HepG2 (cell line): ENCODE results near the gene GALNTL6. TPM values are rescaled to one million over a fixed set of nuclear protein-coding genes. Genes with fewer than 3 reads are reported as not detected.

Experiments used
- ATAC-seq: fragments of 200-7000 bp; cut with Tn5 transposase; 3 replicates; pipeline ENCODE4 v1.9.1; 2020; ENCODE audit warnings: mild to moderate bottlenecking, moderate library complexity
- BruUV-seq: library from RNA; stranded (reverse); fragments of 400-500 nt; replicated peaks from 2 replicates; lab custom pipeline; 2021; lab: Mats Ljungman, UMichigan
- CTCF ChIA-PET: fragments of 300-600 bp; formaldehyde crosslinking; extraction: SDS; loops from one replicate; lab custom pipeline; 2021; ENCODE audit warnings: low total read pairs, inconsistent platforms, low intra/inter-chr PET ratio; lab: Yijun Ruan, JAX
- POLR2A ChIA-PET: fragments of 350-600 bp; sonication (Branson Sonifier 250); formaldehyde crosslinking; loops from one replicate; lab custom pipeline; 2020; ENCODE audit warnings: antibody characterized with exemption, inconsistent platforms; lab: Yijun Ruan, JAX
- DNase-seq: peaks from one replicate; pipeline ENCODE4 v3.0.0-alpha.2; 2015; ENCODE audit warnings: low spot score
- FAIRE-seq: peaks from 3 replicates; lab custom pipeline; 2011; peaks lifted over from hg19 to GRCh38; lab: Jason Lieb, UNC
- H2AFZ ChIP-seq: one replicate; pipeline ENCODE4 v1.6.1; 2011; ENCODE audit warnings: low read length, inconsistent platforms
- H3K27ac ChIP-seq: fragments of 300-600 bp; 3 replicates; pipeline ENCODE4 v1.8.0; 2011; ENCODE audit warnings: mixed run types, mild to moderate bottlenecking, mixed read lengths, low read length, inconsistent platforms; ENCODE audit not compliant: insufficient read depth; ENCODE audit errors: extremely low read length
- H3K27me3 ChIP-seq, 2 experiments: fragments of 200-600 bp in 1 of 2; 2 replicates in 1 of 2; 3 replicates in 1 of 2; pipeline versions ENCODE4 v1.6.0 to v1.8.0; 2011; ENCODE audit warnings: low read length in 2 of 2, mild to moderate bottlenecking in 2 of 2, moderate library complexity in 2 of 2, inconsistent platforms in 1 of 2; ENCODE audit not compliant: insufficient read depth in 2 of 2, control insufficient read depth in 1 of 2
- H3K36me3 ChIP-seq, 2 experiments: fragments of 200-600 bp in 1 of 2; replicated peaks in 1 of 2; 2 replicates in 1 of 2; 3 replicates in 1 of 2; pipeline versions ENCODE4 v1.5.1 to v1.8.0; 2011; ENCODE audit warnings: low read length in 2 of 2, inconsistent platforms in 1 of 2; ENCODE audit not compliant: insufficient read depth in 2 of 2, control insufficient read depth in 1 of 2
- H3K4me1 ChIP-seq: 2 replicates; pipeline ENCODE4 v1.5.1; 2012; ENCODE audit warnings: low read length, inconsistent platforms; ENCODE audit not compliant: insufficient read depth
- H3K4me2 ChIP-seq: 2 replicates; pipeline ENCODE4 v1.6.0; 2011; ENCODE audit warnings: low read depth, low read length, inconsistent platforms
- H3K4me3 ChIP-seq, 3 experiments: fragments of 200-600 bp in 1 of 3; sonication (generic), shearing (Covaris generic) in 1 of 3; replicated peaks in 1 of 3; 2 replicates each; pipeline ENCODE4 v1.5.1; 2011 to 2016; ENCODE audit warnings: low read length in 3 of 3, inconsistent platforms in 2 of 3, low read depth in 2 of 3, mild to moderate bottlenecking in 2 of 3, control low read depth in 1 of 3, mixed read lengths in 1 of 3; ENCODE audit not compliant: insufficient read depth in 1 of 3
- H3K79me2 ChIP-seq: one replicate; pipeline ENCODE4 v1.6.1; 2011; ENCODE audit warnings: low read length, inconsistent platforms; ENCODE audit not compliant: insufficient read depth
- H3K9ac ChIP-seq: 2 replicates; pipeline ENCODE4 v1.6.0; 2011; ENCODE audit warnings: mild to moderate bottlenecking, low read depth, low read length, inconsistent platforms; ENCODE audit not compliant: insufficient read depth
- H3K9me3 ChIP-seq: 2 replicates; pipeline ENCODE4 v1.5.1; 2012; ENCODE audit warnings: mild to moderate bottlenecking, low read length
- H4K20me1 ChIP-seq: 2 replicates; pipeline ENCODE4 v1.6.0; 2011; ENCODE audit warnings: inconsistent platforms, mild to moderate bottlenecking, low read length, moderate library complexity; ENCODE audit not compliant: insufficient read depth
- AHR ChIP-seq: IDR thresholded peaks from 2 replicates; pipeline ENCODE4 v1.6.1; 2018; ENCODE audit warnings: missing genetic modification reagents, missing compliant biosample characterization
- FOSL2 ChIP-seq: sonication (generic); formaldehyde crosslinking; IDR thresholded peaks from 2 replicates; pipeline ENCODE4 v1.4.0; 2020; ENCODE audit warnings: missing genetic modification reagents
- ISX ChIP-seq: sonication (generic); formaldehyde crosslinking; conservative IDR thresholded peaks from 2 replicates; pipeline ENCODE4 v1.5.0; 2020; ENCODE audit warnings: missing genetic modification reagents
- KMT2B ChIP-seq: IDR thresholded peaks from 2 replicates; pipeline ENCODE4 v1.6.1; 2016; ENCODE audit warnings: missing genetic modification reagents, missing compliant biosample characterization
- MIER3 ChIP-seq: IDR thresholded peaks from 2 replicates; pipeline ENCODE4 v1.6.1; 2016; ENCODE audit warnings: missing compliant biosample characterization, borderline replicate concordance
- RXRB ChIP-seq: IDR thresholded peaks from 2 replicates; pipeline ENCODE4 v1.6.1; 2016; ENCODE audit warnings: borderline replicate concordance, missing genetic modification reagents, missing compliant biosample characterization
- SCMH1 ChIP-seq: sonication (generic); formaldehyde crosslinking; IDR thresholded peaks from 2 replicates; pipeline ENCODE4 v1.9.0; 2021; ENCODE audit warnings: missing genetic modification reagents, mild to moderate bottlenecking, borderline replicate concordance
- ZNF546 ChIP-seq: sonication (generic); formaldehyde crosslinking; conservative IDR thresholded peaks from 2 replicates; pipeline ENCODE4 v1.8.1; 2023; ENCODE audit warnings: mild to moderate bottlenecking, missing genetic modification reagents
- ZNF616 ChIP-seq: sonication (generic); formaldehyde crosslinking; IDR thresholded peaks from 2 replicates; pipeline ENCODE4 v1.5.0; 2020; ENCODE audit warnings: low read depth, mild to moderate bottlenecking, missing genetic modification reagents
- WGBS: methylation state at CpG from one replicate; pipeline ENCODE4 v1.1.6; 2017; ENCODE audit warnings: low lambda C conversion rate; 5-methylcytosine and 5-hydroxymethylcytosine counted together
- in situ Hi-C: cut with HindIII; loops from 2 replicates; pipeline ENCODE4 v1.10.0; 2017; ENCODE audit warnings: low pct_unique_long_range_greater_than_20kb; ENCODE audit not compliant: extremely low pct_ligation_motif_present
- intact Hi-C: fragments of 100-400 bp; cut with micrococcal nuclease; formaldehyde crosslinking; loops from one replicate; pipeline ENCODE4 v1.10.0; 2022; ENCODE audit not compliant: unreplicated experiment
- polyA plus RNA-seq, 8 experiments: library from polyadenylated mRNA; depleted of rRNA in 3 of 8; stranded (reverse) in 7 of 8; unstranded in 1 of 8; fragments of >200 nt; fragmentation: Illumina TruSeq in 4 of 8; extraction: Trizol in 4 of 8; gene quantifications; 2 replicates each; pipeline versions ENCODE4 v1.2.1 to v1.2.3, GENCODE V29; 2011 to 2016; ENCODE audit warnings: low read depth in 4 of 8, missing spikeins in 1 of 8, mixed read lengths in 1 of 8; ENCODE audit not compliant: insufficient read depth in 1 of 8
- total RNA-seq, 5 experiments: library from RNA; depleted of rRNA; stranded (reverse); fragments of >200 nt; fragmentation: Illumina TruSeq; extraction: Trizol; gene quantifications; 2 replicates each; pipeline ENCODE4 v1.2.3, GENCODE V29; 2016; ENCODE audit warnings: low read depth in 1 of 5
- TF ChIP-seq, protein P1 (sequence below): sonication (generic); formaldehyde crosslinking; IDR thresholded peaks from 2 replicates; pipeline ENCODE4 v1.4.0; 2020; ENCODE audit warnings: missing genetic modification reagents, mild to moderate bottlenecking, borderline replicate concordance
- TF ChIP-seq, protein P2 (sequence below): IDR thresholded peaks from 2 replicates; pipeline ENCODE4 v1.6.1; 2018; ENCODE audit warnings: missing genetic modification reagents, mild to moderate bottlenecking, missing compliant biosample characterization
- TF ChIP-seq, protein P3 (sequence below): sonication (generic); formaldehyde crosslinking; IDR thresholded peaks from 2 replicates; pipeline ENCODE4 v1.4.0; 2020; ENCODE audit warnings: mild to moderate bottlenecking, missing genetic modification reagents
- TF ChIP-seq, protein P4 (sequence below): sonication (generic); formaldehyde crosslinking; IDR thresholded peaks from 2 replicates; pipeline ENCODE4 v1.5.0; 2020; ENCODE audit warnings: missing genetic modification reagents
- TF ChIP-seq, protein P5 (sequence below): IDR thresholded peaks from 2 replicates; pipeline ENCODE4 v1.6.1; 2016; ENCODE audit warnings: low read depth, control low read depth

The GALNTL6 gene
- total and polyA plus RNA-seq, 2 of the 13 experiments (the other 11 are each of a cell fraction or from before 2014, with no cell fraction given), result not detected

DNA sequence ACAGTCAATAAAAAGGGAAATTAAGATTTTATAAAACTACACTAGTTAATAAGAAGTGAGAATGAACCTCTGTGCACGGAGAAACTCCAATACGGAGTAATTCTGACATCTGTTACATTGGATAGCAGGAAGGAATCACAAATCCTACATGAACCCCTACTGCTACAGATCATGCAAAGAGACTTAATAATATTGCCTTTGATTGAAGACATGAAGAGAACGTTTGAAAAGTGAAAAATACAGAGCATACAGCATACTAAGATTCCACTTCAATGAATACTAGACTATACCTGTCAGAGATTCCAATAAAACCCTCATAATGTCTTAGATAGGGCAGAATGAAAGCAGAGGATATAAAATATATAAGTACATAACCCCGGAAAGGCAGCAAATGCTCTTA is 995.0 kb downstream of the GALNTL6 start:
- no peaks in the 10 kb centered on the region for H3K36me3 ChIP-seq
- no peaks in the 10 kb centered on the region for H4K20me1 ChIP-seq
- 64% methylated on average over 4 of the region's 4 CpGs for WGBS
- no peaks in the 10 kb centered on the region for H3K27me3 ChIP-seq
- H3K4me1 ChIP-seq, result no peaks in the 10 kb centered on the region
- TF ChIP-seq, protein P1, sequence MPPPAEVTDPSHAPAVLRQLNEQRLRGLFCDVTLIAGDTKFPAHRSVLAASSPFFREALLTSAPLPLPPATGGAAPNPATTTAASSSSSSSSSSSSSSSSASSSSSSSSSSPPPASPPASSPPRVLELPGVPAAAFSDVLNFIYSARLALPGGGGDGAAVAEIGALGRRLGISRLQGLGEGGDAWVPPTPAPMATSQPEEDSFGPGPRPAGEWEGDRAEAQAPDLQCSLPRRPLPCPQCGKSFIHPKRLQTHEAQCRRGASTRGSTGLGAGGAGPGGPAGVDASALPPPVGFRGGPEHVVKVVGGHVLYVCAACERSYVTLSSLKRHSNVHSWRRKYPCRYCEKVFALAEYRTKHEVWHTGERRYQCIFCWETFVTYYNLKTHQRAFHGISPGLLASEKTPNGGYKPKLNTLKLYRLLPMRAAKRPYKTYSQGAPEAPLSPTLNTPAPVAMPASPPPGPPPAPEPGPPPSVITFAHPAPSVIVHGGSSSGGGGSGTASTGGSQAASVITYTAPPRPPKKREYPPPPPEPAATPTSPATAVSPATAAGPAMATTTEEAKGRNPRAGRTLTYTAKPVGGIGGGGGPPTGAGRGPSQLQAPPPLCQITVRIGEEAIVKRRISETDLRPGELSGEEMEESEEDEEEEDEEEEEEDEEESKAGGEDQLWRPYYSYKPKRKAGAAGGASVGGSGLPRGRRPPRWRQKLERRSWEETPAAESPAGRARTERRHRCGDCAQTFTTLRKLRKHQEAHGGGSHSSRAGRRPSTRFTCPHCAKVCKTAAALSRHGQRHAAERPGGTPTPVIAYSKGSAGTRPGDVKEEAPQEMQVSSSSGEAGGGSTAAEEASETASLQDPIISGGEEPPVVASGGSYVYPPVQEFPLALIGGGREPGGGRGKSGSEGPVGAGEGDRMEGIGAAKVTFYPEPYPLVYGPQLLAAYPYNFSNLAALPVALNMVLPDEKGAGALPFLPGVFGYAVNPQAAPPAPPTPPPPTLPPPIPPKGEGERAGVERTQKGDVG (CRISPR knock-in tag), result no peak
- TF ChIP-seq, protein P2, sequence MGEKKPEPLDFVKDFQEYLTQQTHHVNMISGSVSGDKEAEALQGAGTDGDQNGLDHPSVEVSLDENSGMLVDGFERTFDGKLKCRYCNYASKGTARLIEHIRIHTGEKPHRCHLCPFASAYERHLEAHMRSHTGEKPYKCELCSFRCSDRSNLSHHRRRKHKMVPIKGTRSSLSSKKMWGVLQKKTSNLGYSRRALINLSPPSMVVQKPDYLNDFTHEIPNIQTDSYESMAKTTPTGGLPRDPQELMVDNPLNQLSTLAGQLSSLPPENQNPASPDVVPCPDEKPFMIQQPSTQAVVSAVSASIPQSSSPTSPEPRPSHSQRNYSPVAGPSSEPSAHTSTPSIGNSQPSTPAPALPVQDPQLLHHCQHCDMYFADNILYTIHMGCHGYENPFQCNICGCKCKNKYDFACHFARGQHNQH (CRISPR knock-in tag), result no peak
- TF ChIP-seq ZNF616 (CRISPR knock-in tag) (no peak), SCMH1 (CRISPR knock-in tag) (no peak), FOSL2 (CRISPR knock-in tag) (no peak), ZNF546 (CRISPR knock-in tag) (no peak), ISX (CRISPR knock-in tag) (no peak), AHR (CRISPR knock-in tag) (no peak), KMT2B (CRISPR knock-in tag) (no peak), MIER3 (no peak), RXRB (CRISPR knock-in tag) (no peak)
- TF ChIP-seq, protein P3, sequence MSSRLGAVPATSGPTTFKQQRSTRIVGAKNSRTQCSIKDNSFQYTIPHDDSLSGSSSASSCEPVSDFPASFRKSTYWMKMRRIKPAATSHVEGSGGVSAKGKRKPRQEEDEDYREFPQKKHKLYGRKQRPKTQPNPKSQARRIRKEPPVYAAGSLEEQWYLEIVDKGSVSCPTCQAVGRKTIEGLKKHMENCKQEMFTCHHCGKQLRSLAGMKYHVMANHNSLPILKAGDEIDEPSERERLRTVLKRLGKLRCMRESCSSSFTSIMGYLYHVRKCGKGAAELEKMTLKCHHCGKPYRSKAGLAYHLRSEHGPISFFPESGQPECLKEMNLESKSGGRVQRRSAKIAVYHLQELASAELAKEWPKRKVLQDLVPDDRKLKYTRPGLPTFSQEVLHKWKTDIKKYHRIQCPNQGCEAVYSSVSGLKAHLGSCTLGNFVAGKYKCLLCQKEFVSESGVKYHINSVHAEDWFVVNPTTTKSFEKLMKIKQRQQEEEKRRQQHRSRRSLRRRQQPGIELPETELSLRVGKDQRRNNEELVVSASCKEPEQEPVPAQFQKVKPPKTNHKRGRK (CRISPR knock-in tag), result no peak
- TF ChIP-seq, protein P4, sequence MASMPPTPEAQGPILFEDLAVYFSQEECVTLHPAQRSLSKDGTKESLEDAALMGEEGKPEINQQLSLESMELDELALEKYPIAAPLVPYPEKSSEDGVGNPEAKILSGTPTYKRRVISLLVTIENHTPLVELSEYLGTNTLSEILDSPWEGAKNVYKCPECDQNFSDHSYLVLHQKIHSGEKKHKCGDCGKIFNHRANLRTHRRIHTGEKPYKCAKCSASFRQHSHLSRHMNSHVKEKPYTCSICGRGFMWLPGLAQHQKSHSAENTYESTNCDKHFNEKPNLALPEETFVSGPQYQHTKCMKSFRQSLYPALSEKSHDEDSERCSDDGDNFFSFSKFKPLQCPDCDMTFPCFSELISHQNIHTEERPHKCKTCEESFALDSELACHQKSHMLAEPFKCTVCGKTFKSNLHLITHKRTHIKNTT (CRISPR knock-in tag), result no peak
- TF ChIP-seq, protein P5, sequence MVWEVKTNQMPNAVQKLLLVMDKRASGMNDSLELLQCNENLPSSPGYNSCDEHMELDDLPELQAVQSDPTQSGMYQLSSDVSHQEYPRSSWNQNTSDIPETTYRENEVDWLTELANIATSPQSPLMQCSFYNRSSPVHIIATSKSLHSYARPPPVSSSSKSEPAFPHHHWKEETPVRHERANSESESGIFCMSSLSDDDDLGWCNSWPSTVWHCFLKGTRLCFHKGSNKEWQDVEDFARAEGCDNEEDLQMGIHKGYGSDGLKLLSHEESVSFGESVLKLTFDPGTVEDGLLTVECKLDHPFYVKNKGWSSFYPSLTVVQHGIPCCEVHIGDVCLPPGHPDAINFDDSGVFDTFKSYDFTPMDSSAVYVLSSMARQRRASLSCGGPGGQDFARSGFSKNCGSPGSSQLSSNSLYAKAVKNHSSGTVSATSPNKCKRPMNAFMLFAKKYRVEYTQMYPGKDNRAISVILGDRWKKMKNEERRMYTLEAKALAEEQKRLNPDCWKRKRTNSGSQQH (CRISPR knock-in tag), result no peak
- in situ Hi-C loops, result no loop called here
- no peaks in the 10 kb centered on the region for H3K9me3 ChIP-seq
- H3K4me3 ChIP-seq, result no peak overlapping the region
- ATAC-seq, result no peak
- intact Hi-C loops, result no loop called here
- POLR2A ChIA-PET, result no interaction called here
- no peak for FAIRE-seq
- H3K4me2 ChIP-seq, result no peak overlapping the region
- no peaks in the 10 kb centered on the region for H3K79me2 ChIP-seq
- H2AFZ ChIP-seq, result no peak overlapping the region
- DNase-seq, result no peak
- CTCF ChIA-PET, result no interaction called here
- no peak overlapping the region for H3K27ac ChIP-seq
- H3K9ac ChIP-seq, result no peak overlapping the region
- no TSS peak for BruUV-seq
